Esophagus squamous epithelium (tissue), 5 donors: Measurements from ENCODE around the gene ARHGEF25. TPM values are rescaled to one million over a fixed set of nuclear protein-coding genes. Genes with fewer than 3 reads are reported as not detected.

Experiments used
- DNase-seq: peaks from one replicate; lab custom pipeline; 2025; lab: John Stamatoyannopoulos, UW
- H3K27ac ChIP-seq, 4 donors: fragments of 200-600 bp; sonication (generic); one replicate each; pipeline ENCODE4 v1.5.1; 2016 to 2019; ENCODE audit warnings: mild to moderate bottlenecking in 1 of 4
- H3K27me3 ChIP-seq, 4 donors: fragments of 200-600 bp; sonication (generic); 1 replicate in 3 of 4; 2 replicates in 1 of 4; pipeline versions ENCODE4 v1.5.1 to v1.6.0; 2017 to 2021; ENCODE audit warnings: antibody characterized with exemption in 1 of 4
- H3K36me3 ChIP-seq, 3 donors: fragments of 200-600 bp; sonication (generic); one replicate each; pipeline ENCODE4 v1.5.1; 2016 to 2019
- H3K4me1 ChIP-seq, 3 donors: fragments of 200-600 bp; sonication (generic); one replicate each; pipeline ENCODE4 v1.5.1; 2017 to 2019
- H3K4me3 ChIP-seq, 4 donors: fragments of 200-600 bp; sonication (generic); 1 replicate in 3 of 4; 2 replicates in 1 of 4; pipeline ENCODE4 v1.5.1; 2016 to 2019; ENCODE audit warnings: mild to moderate bottlenecking in 2 of 4, moderate library complexity in 1 of 4
- H3K9me3 ChIP-seq, 3 donors: fragments of 200-600 bp; sonication (generic); one replicate each; pipeline ENCODE4 v1.5.1; 2016 to 2019
- POLR2A ChIP-seq, 4 donors: fragments of 450-650 bp; IDR thresholded peaks; one replicate each; pipeline ENCODE4 v1.6.1; 2017; ENCODE audit warnings: antibody characterized with exemption in 4 of 4, mild to moderate bottlenecking in 4 of 4, moderate library complexity in 3 of 4
- WGBS, 2 donors: methylation state at CpG; one replicate each; pipeline ENCODE4 v1.1.5; 2018; 5-methylcytosine and 5-hydroxymethylcytosine counted together
- intact Hi-C: fragments of 100-400 bp; cut with DNase I; formaldehyde crosslinking; loops from one replicate; pipeline ENCODE4 v1.15.0; 2022
- total RNA-seq, 4 donors: library from RNA; depleted of rRNA; stranded (reverse); fragments of >200 nt; gene quantifications; one replicate each; pipeline ENCODE4 v1.1.0, GENCODE V29; 2016
- TF ChIP-seq, protein P1 (sequence below), 6 experiments: fragments of 450-650 bp in 4 of 6; fragments of 200-600 bp in 2 of 6; sonication (generic) in 2 of 6; IDR thresholded peaks; one replicate each; pipeline ENCODE4 v1.5.1; 2016 to 2019; ENCODE audit warnings: antibody characterized with exemption in 6 of 6, mild to moderate bottlenecking in 4 of 6, moderate library complexity in 4 of 6
- donor health status: DM: yes; HTN: yes; CAD: no.

The ARHGEF25 gene
- total RNA-seq, 4 donors from 2014 or later = 0.76 to 27.7 (median 6.2) TPM

DNA sequence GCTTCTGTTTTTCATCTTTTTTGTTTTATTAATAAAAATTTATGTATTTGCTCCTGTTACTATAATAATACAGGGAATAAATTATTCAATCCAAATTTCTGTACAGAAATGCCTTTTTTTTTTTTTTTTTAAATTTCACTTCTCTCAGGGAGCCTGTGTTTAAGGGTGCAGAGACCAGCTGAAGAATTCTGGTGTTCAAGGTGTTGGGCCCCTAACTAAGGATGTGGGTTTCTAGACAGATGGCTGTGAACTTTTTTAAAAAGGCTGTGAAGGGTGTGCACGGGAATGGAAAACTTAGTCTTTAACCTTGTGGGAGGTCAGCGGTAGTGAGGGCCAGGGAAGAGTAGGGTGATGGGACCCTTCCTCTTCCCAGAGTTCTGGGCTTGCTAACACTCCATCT lies 7.9 kb upstream of the ARHGEF25 start:
- intact Hi-C loops = no loop called here
- H3K4me1 ChIP-seq = peaks cover 21 to 34% (median 21%) of the 10 kb centered on the region in 3 donors
- H3K36me3 ChIP-seq = peaks cover 4 to 52% (median 17%) of the 10 kb centered on the region in 3 donors
- peak overlapping the region; percentile 87 to 99 (median 90) for H3K27ac ChIP-seq
- H3K27me3 ChIP-seq = peaks cover 0 to 7% (median 0%) of the 10 kb centered on the region in 4 donors
- no peak for DNase-seq
- TF ChIP-seq, protein P1, sequence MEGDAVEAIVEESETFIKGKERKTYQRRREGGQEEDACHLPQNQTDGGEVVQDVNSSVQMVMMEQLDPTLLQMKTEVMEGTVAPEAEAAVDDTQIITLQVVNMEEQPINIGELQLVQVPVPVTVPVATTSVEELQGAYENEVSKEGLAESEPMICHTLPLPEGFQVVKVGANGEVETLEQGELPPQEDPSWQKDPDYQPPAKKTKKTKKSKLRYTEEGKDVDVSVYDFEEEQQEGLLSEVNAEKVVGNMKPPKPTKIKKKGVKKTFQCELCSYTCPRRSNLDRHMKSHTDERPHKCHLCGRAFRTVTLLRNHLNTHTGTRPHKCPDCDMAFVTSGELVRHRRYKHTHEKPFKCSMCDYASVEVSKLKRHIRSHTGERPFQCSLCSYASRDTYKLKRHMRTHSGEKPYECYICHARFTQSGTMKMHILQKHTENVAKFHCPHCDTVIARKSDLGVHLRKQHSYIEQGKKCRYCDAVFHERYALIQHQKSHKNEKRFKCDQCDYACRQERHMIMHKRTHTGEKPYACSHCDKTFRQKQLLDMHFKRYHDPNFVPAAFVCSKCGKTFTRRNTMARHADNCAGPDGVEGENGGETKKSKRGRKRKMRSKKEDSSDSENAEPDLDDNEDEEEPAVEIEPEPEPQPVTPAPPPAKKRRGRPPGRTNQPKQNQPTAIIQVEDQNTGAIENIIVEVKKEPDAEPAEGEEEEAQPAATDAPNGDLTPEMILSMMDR (IDR thresholded peaks at IDR 0.05) = no peak
- TF ChIP-seq POLR2A (IDR thresholded peaks at IDR 0.05) = no peak
- 43 to 68% methylated on average over 2 of the region's 2 CpGs for WGBS, 2 donors
- H3K9me3 ChIP-seq = no peaks in the 10 kb centered on the region
- H3K4me3 ChIP-seq = no peak overlapping the region

- Histone ChIP-seq H3K9me3 (no peaks in the 10 kb centered on the region), H3K27me3 (peaks cover 0 to 7% (median 0%) of the 10 kb centered on the region in 4 donors), H3K4me1 (peaks cover 21 to 34% (median 21%) of the 10 kb centered on the region in 3 donors), H3K27ac (peak overlapping the region; percentile 87 to 99 (median 90)), H3K36me3 (peaks cover 4 to 46% (median 14%) of the 10 kb centered on the region in 3 donors), H3K4me3 (peak overlapping the region; percentile 59 to 94 (median 66))
- WGBS, 2 donors = 27 to 30% methylated on average over 4 to 6 of the region's 6 CpGs
- TF ChIP-seq, protein P1 (IDR thresholded peaks at IDR 0.05) = no peak
- TF ChIP-seq POLR2A (IDR thresholded peaks at IDR 0.05) = no peak
- no peak for DNase-seq
- intact Hi-C loops = no loop called here
These were observed 7.3 kb upstream of the ARHGEF25 start for GRCh38 chr12:57603815-57604453.

DNA sequence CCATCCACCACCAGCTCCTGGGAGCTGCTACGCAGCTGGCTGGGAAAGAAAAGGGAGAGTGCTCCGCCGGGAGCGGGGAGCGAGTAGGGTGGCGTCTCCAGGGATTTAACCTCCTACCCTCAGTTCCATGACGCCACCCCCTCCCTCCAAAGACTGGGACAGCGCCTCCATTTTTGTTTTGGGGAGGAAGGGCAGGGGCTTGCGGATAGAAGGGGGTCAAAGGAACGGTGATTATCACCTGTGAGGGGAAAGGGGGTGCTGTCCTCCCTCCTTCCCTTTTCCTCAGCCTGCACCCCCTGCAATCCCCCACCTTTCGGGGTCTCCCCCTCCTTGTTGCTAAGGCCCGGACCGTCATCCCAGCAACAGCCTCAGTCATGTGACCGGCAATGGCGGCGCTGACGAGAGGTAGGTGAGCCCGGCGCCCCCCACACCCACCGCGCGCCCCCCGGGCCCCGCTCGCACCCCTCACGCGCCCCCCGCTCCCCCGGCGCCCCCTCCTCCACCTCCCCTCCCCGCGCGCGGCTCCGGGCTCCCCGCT lies 6.7 kb upstream of the ARHGEF25 start, which contains the start of gene DTX3:
DTX3 (plus strand) TSS at position 371 of the 538 bp plus-strand sequence. CDS start 1,694 bp downstream, outside the sequence.
- peak within 1 kb of the TSS; percentile 59 to 94 (median 66) for H3K4me3 ChIP-seq
- H3K4me1 ChIP-seq = peaks cover 21 to 34% (median 21%) of the 10 kb centered on the region in 3 donors
- TF ChIP-seq, protein P1 (IDR thresholded peaks at IDR 0.05) = no peak
- TF ChIP-seq POLR2A (IDR thresholded peaks at IDR 0.05) = no peak
- peaks cover 0 to 7% (median 0%) of the 10 kb centered on the region in 4 donors for H3K27me3 ChIP-seq
- DNase-seq = no peak
- no peaks in the 10 kb centered on the region for H3K9me3 ChIP-seq
- peaks cover 4 to 40% (median 9%) of the 10 kb centered on the region in 3 donors for H3K36me3 ChIP-seq
- peak within 1 kb of the TSS; percentile 87 to 99 (median 90) for H3K27ac ChIP-seq
- intact Hi-C loops = no loop called here
- WGBS, 2 donors = 2 to 3% methylated on average over 5 to 8 of the region's 36 CpGs

- Histone ChIP-seq H3K36me3 (peaks cover 4 to 34% (median 6%) of the 10 kb centered on the region in 3 donors), H3K9me3 (no peaks in the 10 kb centered on the region), H3K27me3 (peaks cover 0 to 11% (median 0%) of the 10 kb centered on the region in 4 donors), H3K4me3 (peak overlapping the region; percentile 59 to 94 (median 66)), H3K27ac (peak overlapping the region; percentile 87 to 99 (median 90)), H3K4me1 (peaks cover 21 to 37% (median 21%) of the 10 kb centered on the region in 3 donors)
- WGBS, 2 donors = 0 to 20% methylated on average over 1 to 2 of the region's 25 CpGs
- intact Hi-C loops = no loop called here
- DNase-seq = no peak
- TF ChIP-seq, protein P1 (IDR thresholded peaks at IDR 0.05) = no peak
- TF ChIP-seq POLR2A (IDR thresholded peaks at IDR 0.05) = no peak
These were observed 6.0 kb upstream of the ARHGEF25 start for GRCh38 chr12:57604992-57605810.
